ENCODE results near the gene SHANK2. TPM values are rescaled to one million over a fixed set of nuclear protein-coding genes. Genes with fewer than 3 reads are reported as not detected.

Gene SHANK2
- polyA plus RNA-seq, 3 donors = not detected

- intact Hi-C loops (cut with micrococcal nuclease) = no loop called here
- Histone ChIP-seq H3K9me3 (replicated peaks in 1 of 2; ENCODE audit: control insufficient read depth in 1 of 2, insufficient read depth in 1 of 2, low read length in 2 of 2) (no peaks in the 10 kb centered on the region), H3K79me2 (ENCODE audit: insufficient read depth, low read length) (no peaks in the 10 kb centered on the region), H3K27me3 (ENCODE audit: control insufficient read depth in 2 of 2, insufficient read depth in 2 of 2, low read length in 2 of 2) (no peaks in the 10 kb centered on the region), H2AFZ (ENCODE audit: insufficient read depth, low read depth, low read length, poor library complexity, severe bottlenecking) (no peak overlapping the region), H4K20me1 (ENCODE audit: insufficient read depth, low read length) (no peaks in the 10 kb centered on the region), H3K4me2 (replicated peaks; ENCODE audit: extremely low read depth, low read length, poor library complexity, severe bottlenecking) (no peak overlapping the region), H3K4me1 (ENCODE audit: control insufficient read depth in 1 of 2, insufficient read depth in 2 of 2, low read length in 2 of 2) (no peaks in the 10 kb centered on the region), H3K9ac (ENCODE audit: insufficient read depth, low read length, poor library complexity, severe bottlenecking) (no peak overlapping the region), H3K4me3 (replicated peaks in 1 of 3; ENCODE audit: low read depth in 2 of 3, low read length in 3 of 3) (no peak overlapping the region), H3K27ac (ENCODE audit: low read depth in 1 of 2, low read length in 2 of 2) (no peak overlapping the region), H3K36me3 (replicated peaks in 1 of 2; ENCODE audit: control insufficient read depth in 1 of 2, insufficient read depth in 2 of 2, low read length in 2 of 2) (no peaks in the 10 kb centered on the region)
- Mint-ChIP-seq H3K27me3 (ENCODE audit: low read depth in 3 of 3) (peaks cover 3 to 10% (median 10%) of the 10 kb centered on the region in 3 donors), H3K4me3 (no peak overlapping the region), H3K9me3 (peaks cover 0 to 7% (median 0%) of the 10 kb centered on the region in 7 donors), H3K4me1 (no peaks in the 10 kb centered on the region), H3K36me3 (no peaks in the 10 kb centered on the region), H3K27ac (no peak overlapping the region)
- WGBS (ENCODE audit: insufficient coverage) = 100% methylated on average over 5 of the region's 7 CpGs
- TF ChIP-seq, protein P1, sequence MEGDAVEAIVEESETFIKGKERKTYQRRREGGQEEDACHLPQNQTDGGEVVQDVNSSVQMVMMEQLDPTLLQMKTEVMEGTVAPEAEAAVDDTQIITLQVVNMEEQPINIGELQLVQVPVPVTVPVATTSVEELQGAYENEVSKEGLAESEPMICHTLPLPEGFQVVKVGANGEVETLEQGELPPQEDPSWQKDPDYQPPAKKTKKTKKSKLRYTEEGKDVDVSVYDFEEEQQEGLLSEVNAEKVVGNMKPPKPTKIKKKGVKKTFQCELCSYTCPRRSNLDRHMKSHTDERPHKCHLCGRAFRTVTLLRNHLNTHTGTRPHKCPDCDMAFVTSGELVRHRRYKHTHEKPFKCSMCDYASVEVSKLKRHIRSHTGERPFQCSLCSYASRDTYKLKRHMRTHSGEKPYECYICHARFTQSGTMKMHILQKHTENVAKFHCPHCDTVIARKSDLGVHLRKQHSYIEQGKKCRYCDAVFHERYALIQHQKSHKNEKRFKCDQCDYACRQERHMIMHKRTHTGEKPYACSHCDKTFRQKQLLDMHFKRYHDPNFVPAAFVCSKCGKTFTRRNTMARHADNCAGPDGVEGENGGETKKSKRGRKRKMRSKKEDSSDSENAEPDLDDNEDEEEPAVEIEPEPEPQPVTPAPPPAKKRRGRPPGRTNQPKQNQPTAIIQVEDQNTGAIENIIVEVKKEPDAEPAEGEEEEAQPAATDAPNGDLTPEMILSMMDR (IDR thresholded peaks at IDR 0.05) = no peak
- DNase-seq = no peak
These were observed 43.2 kb downstream of the SHANK2 start for GRCh38 chr11:71209181-71209580.

GRCh38 chr11:71208011-71208774, 44.2 kb downstream of the SHANK2 start:
- Histone ChIP-seq H3K36me3 (replicated peaks in 1 of 2; ENCODE audit: control insufficient read depth in 1 of 2, insufficient read depth in 2 of 2, low read length in 2 of 2) (no peaks in the 10 kb centered on the region), H3K79me2 (ENCODE audit: insufficient read depth, low read length) (no peaks in the 10 kb centered on the region), H3K4me3 (replicated peaks in 1 of 3; ENCODE audit: low read depth in 2 of 3, low read length in 3 of 3) (no peak overlapping the region), H3K27me3 (ENCODE audit: control insufficient read depth in 2 of 2, insufficient read depth in 2 of 2, low read length in 2 of 2) (no peaks in the 10 kb centered on the region), H3K27ac (ENCODE audit: low read depth in 1 of 2, low read length in 2 of 2) (no peak overlapping the region), H3K9ac (ENCODE audit: insufficient read depth, low read length, poor library complexity, severe bottlenecking) (no peak overlapping the region), H3K4me2 (replicated peaks; ENCODE audit: extremely low read depth, low read length, poor library complexity, severe bottlenecking) (no peak overlapping the region), H4K20me1 (ENCODE audit: insufficient read depth, low read length) (no peaks in the 10 kb centered on the region), H3K4me1 (ENCODE audit: control insufficient read depth in 1 of 2, insufficient read depth in 2 of 2, low read length in 2 of 2) (no peaks in the 10 kb centered on the region), H3K9me3 (replicated peaks in 1 of 2; ENCODE audit: control insufficient read depth in 1 of 2, insufficient read depth in 1 of 2, low read length in 2 of 2) (no peaks in the 10 kb centered on the region), H2AFZ (ENCODE audit: insufficient read depth, low read depth, low read length, poor library complexity, severe bottlenecking) (no peak overlapping the region)
- H3K9me3 Mint-ChIP-seq = peaks cover 0 to 7% (median 0%) of the 10 kb centered on the region in 7 donors
- peaks cover 5 to 10% (median 7%) of the 10 kb centered on the region in 3 donors for H3K27me3 Mint-ChIP-seq (ENCODE audit: low read depth in 3 of 3)
- no peaks in the 10 kb centered on the region for H3K4me1 Mint-ChIP-seq
- DNase-seq = no peak
- intact Hi-C loops (cut with micrococcal nuclease) = no loop called here
- H3K27ac Mint-ChIP-seq = no peak overlapping the region
- H3K4me3 Mint-ChIP-seq = no peak overlapping the region
- 95% methylated on average over 4 of the region's 9 CpGs for WGBS (ENCODE audit: insufficient coverage)
- TF ChIP-seq, protein P1 (IDR thresholded peaks at IDR 0.05) = no peak
- no peaks in the 10 kb centered on the region for H3K36me3 Mint-ChIP-seq
